Liver (tissue), 9 donors: ENCODE results near the gene APOBEC3H. TPM values are rescaled to one million over a fixed set of nuclear protein-coding genes. Genes with fewer than 3 reads are reported as not detected.

Source experiments
- DNase-seq: peaks from one replicate; pipeline ENCODE4 v3.0.0-alpha.2; 2017; ENCODE audit warnings: low spot score
- H3K27ac ChIP-seq, 2 donors: one replicate each; pipeline ENCODE4 v1.7.0; 2013; ENCODE audit warnings: inconsistent platforms in 2 of 2, low read length in 2 of 2, control low read depth in 1 of 2, low read depth in 1 of 2, mild to moderate bottlenecking in 1 of 2
- H3K27me3 ChIP-seq, 4 donors: one replicate each; pipeline versions ENCODE4 v1.6.1 to v1.7.0; 2013; ENCODE audit warnings: low read length in 3 of 4, inconsistent platforms in 1 of 4, mild to moderate bottlenecking in 1 of 4, moderate library complexity in 1 of 4; ENCODE audit not compliant: control insufficient read depth in 4 of 4, insufficient read depth in 4 of 4
- H3K36me3 ChIP-seq, 4 donors: one replicate each; pipeline versions ENCODE4 v1.6.1 to v1.7.0; 2013; ENCODE audit warnings: low read length in 3 of 4, mild to moderate bottlenecking in 3 of 4, low read depth in 1 of 4, moderate library complexity in 1 of 4; ENCODE audit not compliant: control insufficient read depth in 4 of 4, insufficient read depth in 3 of 4
- H3K4me1 ChIP-seq, 4 donors: one replicate each; pipeline versions ENCODE4 v1.6.1 to v1.7.0; 2013; ENCODE audit warnings: low read length in 3 of 4, mild to moderate bottlenecking in 3 of 4, moderate library complexity in 1 of 4; ENCODE audit not compliant: control insufficient read depth in 4 of 4, insufficient read depth in 4 of 4
- H3K4me3 ChIP-seq, 3 donors: one replicate each; pipeline versions ENCODE4 v1.6.1 to v1.7.0; 2013; ENCODE audit warnings: low read length in 3 of 3, control low read depth in 1 of 3, low read depth in 1 of 3, mild to moderate bottlenecking in 1 of 3
- H3K9ac ChIP-seq, 2 donors: one replicate each; pipeline ENCODE4 v1.7.0; 2013; ENCODE audit warnings: low read length in 2 of 2, mild to moderate bottlenecking in 2 of 2, moderate library complexity in 2 of 2, control low read depth in 1 of 2, low read depth in 1 of 2
- H3K9me3 ChIP-seq, 4 donors: one replicate each; pipeline versions ENCODE4 v1.6.1 to v1.7.0; 2013; ENCODE audit warnings: low read length in 3 of 4; ENCODE audit not compliant: control insufficient read depth in 4 of 4
- ATF3 ChIP-seq: IDR thresholded peaks from 2 replicates; pipeline ENCODE4 v1.6.1; 2016; ENCODE audit warnings: antibody characterized with exemption
- CTCF ChIP-seq: fragments of 150-350 bp; IDR thresholded peaks from 2 replicates; pipeline ENCODE4 v1.5.1; 2017; ENCODE audit warnings: improper control_type of control experiment, low read depth, low read length; ENCODE audit not compliant: missing input control
- EGR1 ChIP-seq, 2 donors: IDR thresholded peaks; 2 replicates each; pipeline ENCODE4 v1.6.1; 2016 to 2018; ENCODE audit warnings: antibody characterized with exemption in 2 of 2, low read depth in 2 of 2
- FOXA1 ChIP-seq: IDR thresholded peaks from 2 replicates; pipeline ENCODE4 v1.6.1; 2016; ENCODE audit warnings: antibody characterized with exemption
- FOXA2 ChIP-seq: IDR thresholded peaks from 2 replicates; pipeline ENCODE4 v1.6.1; 2016; ENCODE audit warnings: antibody characterized with exemption
- HNF4G ChIP-seq: IDR thresholded peaks from 2 replicates; pipeline ENCODE4 v1.6.1; 2016; ENCODE audit warnings: antibody characterized with exemption
- JUND ChIP-seq, 2 donors: IDR thresholded peaks; 2 replicates each; pipeline ENCODE4 v1.6.1; 2016; ENCODE audit warnings: antibody characterized with exemption in 2 of 2
- NR2F2 ChIP-seq: IDR thresholded peaks from 2 replicates; pipeline ENCODE4 v1.6.1; 2016; ENCODE audit warnings: antibody characterized with exemption
- SP1 ChIP-seq: IDR thresholded peaks from 2 replicates; pipeline ENCODE4 v1.6.1; 2018; ENCODE audit warnings: antibody characterized with exemption, mild to moderate bottlenecking
- ZBTB33 ChIP-seq: IDR thresholded peaks from 2 replicates; pipeline ENCODE4 v1.6.1; 2016; ENCODE audit warnings: antibody characterized with exemption
- WGBS: extraction: QIAGEN DNeasy Blood & Tissue Kit; methylation state at CpG from one replicate; pipeline ENCODE4 v1.1.7; 2013; 5-methylcytosine and 5-hydroxymethylcytosine counted together
- polyA plus RNA-seq, 2 donors: library from polyadenylated mRNA; stranded (reverse) in 1 of 2; unstranded in 1 of 2; fragments of 200-250 nt in 1 of 2; fragments of >200 nt in 1 of 2; fragmentation: Nextera tagmentation in 1 of 2; extraction: Ambion mirVana in 1 of 2; gene quantifications; one replicate each; pipeline versions ENCODE4 v1.2.1 to v1.2.3, GENCODE V29; 2013 to 2015
- total RNA-seq, 2 donors: library from RNA; depleted of rRNA; stranded (reverse); fragments of >200 nt; gene quantifications; one replicate each; pipeline ENCODE4 v1.2.3, GENCODE V29; 2014
- donor health status: healthy.
- donor health status: healthy.
- donor health status: healthy.
- donor health status: healthy.
- donor health status: healthy.

Gene APOBEC3H
- total and polyA plus RNA-seq, 4 donors: 0.25 TPM; not detected in 3

- DNase-seq: no peak
- Histone ChIP-seq H3K27ac (no peak overlapping the region), H3K4me1 (no peaks in the 10 kb centered on the region), H3K4me3 (no peak overlapping the region), H3K9me3 (no peaks in the 10 kb centered on the region), H3K36me3 (no peaks in the 10 kb centered on the region), H3K9ac (no peak overlapping the region), H3K27me3 (no peaks in the 10 kb centered on the region)
- WGBS: 87% methylated on average over 4 of the region's 4 CpGs
- no peak for TF ChIP-seq CTCF
- no peak for TF ChIP-seq HNF4G
- no peak for TF ChIP-seq JUND (IDR thresholded peaks at IDR 0.05)
These were observed 23.9 kb downstream of the APOBEC3H start for GRCh38 chr22:39120983-39121382.

GRCh38 chr22:39122772-39123470 is 25.9 kb downstream of the APOBEC3H start:
- TF ChIP-seq FOXA2 (no peak), SP1 (no peak), CTCF (no peak), EGR1 (IDR thresholded peaks at IDR 0.05; ENCODE audit: low read depth in 2 of 2) (no peak), NR2F2 (no peak), ATF3 (no peak), FOXA1 (no peak), ZBTB33 (no peak)
- Histone ChIP-seq H3K9ac (no peak overlapping the region), H3K9me3 (no peaks in the 10 kb centered on the region), H3K36me3 (no peaks in the 10 kb centered on the region), H3K27ac (no peak overlapping the region), H3K4me1 (no peaks in the 10 kb centered on the region), H3K4me3 (no peak overlapping the region), H3K27me3 (no peaks in the 10 kb centered on the region)
- DNase-seq: no peak
- WGBS: 96% methylated on average over 17 of the region's 17 CpGs
